Nephron (organoid): Measurements from ENCODE around the gene TMIGD1.
"Not testable (repeated sequence)": the region's sequence is repeated elsewhere in the genome, so short reads cannot be mapped to it uniquely, and the experiment has no call there.

Experiments
- H3K27ac Mint-ChIP-seq, 3 experiments: 2 replicates each; pipeline ENCODE4 v1.8.0; 2020; ENCODE audit warnings: mixed read lengths in 3 of 3, mild to moderate bottlenecking in 2 of 3, moderate library complexity in 1 of 3
- H3K27me3 Mint-ChIP-seq: 2 replicates; pipeline ENCODE4 v1.8.0; 2021; ENCODE audit warnings: low read depth, mild to moderate bottlenecking, moderate library complexity, mixed read lengths
- H3K36me3 Mint-ChIP-seq: 2 replicates; pipeline ENCODE4 v1.8.0; 2020; ENCODE audit warnings: low read depth, mixed read lengths
- H3K4me1 Mint-ChIP-seq: 2 replicates; pipeline ENCODE4 v1.8.0; 2020; ENCODE audit warnings: mixed read lengths
- H3K4me3 Mint-ChIP-seq, 3 experiments: 2 replicates each; pipeline ENCODE4 v1.8.0; 2020; ENCODE audit warnings: mild to moderate bottlenecking in 3 of 3, mixed read lengths in 3 of 3, moderate library complexity in 2 of 3
- H3K9me3 Mint-ChIP-seq: 2 replicates; pipeline ENCODE4 v1.8.0; 2020; ENCODE audit warnings: mixed read lengths
- TF ChIP-seq, protein P1 (sequence below), 3 experiments: fragments of 200-600 bp; sonication (generic); IDR thresholded peaks; one replicate each; pipeline ENCODE4 v1.5.0; 2021; ENCODE audit warnings: antibody characterized with exemption in 3 of 3; ENCODE audit not compliant: unreplicated experiment in 3 of 3

Gene TMIGD1

DNA sequence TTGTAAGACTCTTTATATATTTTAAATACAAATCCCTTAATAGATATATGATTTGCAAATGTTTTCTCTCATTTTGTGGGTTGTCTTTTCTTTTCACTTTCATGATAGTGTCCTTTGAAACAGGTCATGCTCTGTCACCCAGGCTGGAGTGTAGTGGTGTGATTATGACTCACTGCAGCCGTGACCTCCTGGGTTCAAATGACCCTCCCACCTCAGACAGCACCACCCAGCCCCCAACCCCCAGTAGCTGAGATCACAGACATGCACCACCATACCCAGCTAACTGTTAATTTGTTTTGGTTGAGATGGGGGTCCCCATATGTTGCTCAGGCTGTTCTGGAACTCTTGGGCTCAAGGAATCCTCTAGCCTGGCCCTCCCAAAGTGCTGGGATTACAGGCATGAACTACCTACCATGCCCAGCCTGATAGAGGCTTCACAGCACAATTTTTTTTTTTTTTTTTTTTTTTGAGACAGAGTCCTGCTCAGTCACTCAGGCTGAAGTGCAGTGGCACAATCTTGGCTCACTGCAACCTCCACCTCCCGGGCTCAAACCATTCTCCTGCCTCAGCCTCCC, 18.5 kb upstream of the TMIGD1 start:
- Mint-ChIP-seq H3K36me3 (no peaks in the 10 kb centered on the region), H3K9me3 (peaks cover 7% of the 10 kb centered on the region), H3K27me3 (no peaks in the 10 kb centered on the region), H3K27ac (no peak overlapping the region), H3K4me3 (no peak overlapping the region), H3K4me1 (no peaks in the 10 kb centered on the region)
- TF ChIP-seq, protein P1, sequence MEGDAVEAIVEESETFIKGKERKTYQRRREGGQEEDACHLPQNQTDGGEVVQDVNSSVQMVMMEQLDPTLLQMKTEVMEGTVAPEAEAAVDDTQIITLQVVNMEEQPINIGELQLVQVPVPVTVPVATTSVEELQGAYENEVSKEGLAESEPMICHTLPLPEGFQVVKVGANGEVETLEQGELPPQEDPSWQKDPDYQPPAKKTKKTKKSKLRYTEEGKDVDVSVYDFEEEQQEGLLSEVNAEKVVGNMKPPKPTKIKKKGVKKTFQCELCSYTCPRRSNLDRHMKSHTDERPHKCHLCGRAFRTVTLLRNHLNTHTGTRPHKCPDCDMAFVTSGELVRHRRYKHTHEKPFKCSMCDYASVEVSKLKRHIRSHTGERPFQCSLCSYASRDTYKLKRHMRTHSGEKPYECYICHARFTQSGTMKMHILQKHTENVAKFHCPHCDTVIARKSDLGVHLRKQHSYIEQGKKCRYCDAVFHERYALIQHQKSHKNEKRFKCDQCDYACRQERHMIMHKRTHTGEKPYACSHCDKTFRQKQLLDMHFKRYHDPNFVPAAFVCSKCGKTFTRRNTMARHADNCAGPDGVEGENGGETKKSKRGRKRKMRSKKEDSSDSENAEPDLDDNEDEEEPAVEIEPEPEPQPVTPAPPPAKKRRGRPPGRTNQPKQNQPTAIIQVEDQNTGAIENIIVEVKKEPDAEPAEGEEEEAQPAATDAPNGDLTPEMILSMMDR (IDR thresholded peaks at IDR 0.05; ENCODE audit: unreplicated experiment in 3 of 3) = no peak

DNA sequence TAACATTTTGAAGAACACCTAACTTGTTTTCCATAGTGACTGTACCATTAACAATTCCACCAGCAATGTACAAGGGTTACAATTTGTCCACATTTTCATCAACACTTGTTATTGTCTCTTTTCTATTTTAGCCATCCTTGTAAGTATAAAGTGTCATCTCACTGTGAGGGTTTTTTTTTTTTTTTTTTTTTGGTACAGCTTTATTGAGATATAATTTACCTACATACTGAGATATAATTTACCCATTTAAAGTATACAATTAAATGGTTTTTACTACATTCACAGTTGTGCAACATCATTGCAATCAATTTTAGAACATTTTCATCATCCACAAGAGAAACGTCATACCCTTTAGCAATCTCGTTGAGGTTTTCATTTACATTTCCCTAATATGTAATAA, 17.9 kb upstream of the TMIGD1 start:
- TF ChIP-seq, protein P1 (IDR thresholded peaks at IDR 0.05; ENCODE audit: unreplicated experiment in 3 of 3) = no peak
- H3K27me3 Mint-ChIP-seq = peaks cover 3% of the 10 kb centered on the region
- H3K36me3 Mint-ChIP-seq = no peaks in the 10 kb centered on the region
- no peak overlapping the region for H3K4me3 Mint-ChIP-seq
- H3K9me3 Mint-ChIP-seq = peaks cover 7% of the 10 kb centered on the region
- H3K4me1 Mint-ChIP-seq = no peaks in the 10 kb centered on the region
- H3K27ac Mint-ChIP-seq = no peak overlapping the region

DNA sequence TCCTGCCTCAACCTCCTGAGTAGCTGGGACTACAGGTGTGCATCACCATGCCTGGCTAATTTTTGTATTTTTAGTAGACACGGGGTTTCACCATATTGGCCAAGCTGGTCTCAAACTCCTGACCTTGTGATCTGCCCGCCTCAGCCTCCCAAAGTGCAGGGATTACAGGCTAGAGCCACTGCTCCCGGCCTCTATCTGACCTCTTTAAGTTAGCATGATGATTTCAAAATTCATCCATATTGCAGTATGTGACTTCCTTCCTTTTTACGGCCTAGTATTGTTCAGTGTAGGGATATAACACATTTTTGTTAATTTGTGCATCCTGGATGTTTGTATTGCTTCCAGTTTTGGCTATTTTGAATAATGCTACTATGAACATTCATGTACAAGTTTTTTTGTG, 17.4 kb upstream of the TMIGD1 start:
- H3K36me3 Mint-ChIP-seq, H3K27ac Mint-ChIP-seq, H3K27me3 Mint-ChIP-seq, H3K4me1 Mint-ChIP-seq, H3K9me3 Mint-ChIP-seq, H3K4me3 Mint-ChIP-seq: not testable (repeated sequence)

DNA sequence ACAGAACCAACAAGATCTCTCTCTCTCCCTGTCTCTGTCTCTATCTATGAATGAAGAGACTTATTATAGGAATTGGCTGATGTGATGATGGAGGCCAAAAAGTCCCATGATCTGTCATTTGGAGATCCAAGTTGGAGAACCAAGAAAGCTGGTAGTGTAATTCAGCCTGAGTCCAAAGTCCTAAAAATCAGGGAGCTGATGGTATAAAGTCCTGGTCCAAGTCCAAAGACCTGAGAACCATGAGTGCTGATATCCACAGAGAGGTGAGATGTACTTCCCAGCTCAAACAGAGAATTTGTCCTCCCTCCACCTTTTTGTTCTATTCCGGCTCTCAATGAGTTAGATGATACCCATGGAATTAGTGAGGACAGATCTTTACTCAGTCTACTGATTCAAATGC, 15.4 kb upstream of the TMIGD1 start:
- H3K36me3 Mint-ChIP-seq = no peaks in the 10 kb centered on the region
- TF ChIP-seq, protein P1 (IDR thresholded peaks at IDR 0.05; ENCODE audit: unreplicated experiment in 3 of 3) = no peak
- H3K4me1 Mint-ChIP-seq = peaks cover 7% of the 10 kb centered on the region
- H3K4me3 Mint-ChIP-seq = no peak overlapping the region
- H3K27me3 Mint-ChIP-seq = peaks cover 3% of the 10 kb centered on the region
- H3K9me3 Mint-ChIP-seq = peaks cover 7% of the 10 kb centered on the region
- no peak overlapping the region for H3K27ac Mint-ChIP-seq

DNA sequence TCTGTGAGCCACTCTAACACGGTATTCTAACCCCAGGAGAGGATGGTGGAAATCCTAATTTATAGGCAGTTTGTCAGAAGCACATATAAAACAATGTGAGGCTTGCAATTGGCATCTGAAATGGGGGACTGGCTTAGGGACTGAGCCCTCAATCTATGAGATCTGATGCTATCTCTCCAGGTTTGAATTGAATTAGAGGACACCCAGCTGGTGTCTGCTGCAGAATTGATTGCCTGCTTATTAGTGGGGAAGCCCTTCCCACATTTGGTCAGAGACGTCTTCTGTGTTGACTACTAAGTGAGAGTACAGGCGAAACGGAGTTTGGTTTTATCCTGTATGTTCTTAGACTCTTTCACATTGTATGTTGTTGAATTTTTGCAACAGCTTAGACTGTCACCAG, 13.6 kb upstream of the TMIGD1 start:
- H3K36me3 Mint-ChIP-seq = no peaks in the 10 kb centered on the region
- peaks cover 16% of the 10 kb centered on the region for H3K4me1 Mint-ChIP-seq
- peaks cover 3% of the 10 kb centered on the region for H3K27me3 Mint-ChIP-seq
- H3K9me3 Mint-ChIP-seq = peaks cover 4% of the 10 kb centered on the region
- no peak overlapping the region for H3K27ac Mint-ChIP-seq
- no peak overlapping the region for H3K4me3 Mint-ChIP-seq
- TF ChIP-seq, protein P1 (IDR thresholded peaks at IDR 0.05; ENCODE audit: unreplicated experiment in 3 of 3) = no peak

DNA sequence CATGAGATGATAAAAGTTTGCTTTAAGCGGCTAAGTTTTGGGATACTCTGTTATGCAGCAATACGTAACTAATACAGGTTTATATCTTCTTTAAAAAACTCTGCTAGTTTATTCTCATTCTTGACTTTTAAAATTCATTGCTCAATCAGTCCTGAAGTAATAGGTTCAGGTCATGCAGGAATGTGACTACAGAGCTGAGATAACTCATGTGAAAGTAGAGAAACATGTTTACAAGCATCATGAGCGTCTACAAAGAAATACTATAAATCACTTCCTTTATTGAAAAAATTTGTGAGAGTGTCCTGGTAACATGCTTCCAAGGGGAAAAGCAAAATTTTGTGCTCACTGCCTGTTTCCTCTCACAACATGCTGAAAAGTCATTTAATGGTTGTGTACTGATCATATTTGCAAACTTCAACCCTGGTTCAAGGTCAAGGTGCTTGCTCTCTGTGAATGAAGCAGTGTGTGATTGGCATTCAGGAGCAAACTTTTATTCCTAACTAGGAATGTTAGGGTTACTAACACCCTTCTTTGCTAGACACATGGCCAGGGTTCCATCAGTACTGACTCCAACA, 12.5 kb upstream of the TMIGD1 start:
- no peaks in the 10 kb centered on the region for H3K36me3 Mint-ChIP-seq
- H3K9me3 Mint-ChIP-seq = no peaks in the 10 kb centered on the region

More for the DNA sequence above, 12.5 kb upstream of the TMIGD1 start:
- TF ChIP-seq, protein P1 (IDR thresholded peaks at IDR 0.05; ENCODE audit: unreplicated experiment in 3 of 3) = no peak
- Mint-ChIP-seq H3K4me1 (peaks cover 22% of the 10 kb centered on the region), H3K27me3 (peaks cover 3% of the 10 kb centered on the region), H3K27ac (no peak overlapping the region), H3K4me3 (no peak overlapping the region)
